Left ventricle myocardium inferior (tissue), 1 donor: ENCODE results near the gene CACHD1. TPM values are rescaled to one million over a fixed set of nuclear protein-coding genes. Genes with fewer than 3 reads are reported as not detected.

Experiments
- DNase-seq: peaks from one replicate; pipeline ENCODE4 v3.0.0-alpha.2; 2020
- H3K27ac ChIP-seq: fragments of 200-600 bp; replicated peaks from 2 replicates; pipeline ENCODE4 v1.8.0; 2021
- H3K27me3 ChIP-seq: fragments of 200-600 bp; 2 replicates; pipeline ENCODE4 v1.8.0; 2021; ENCODE audit warnings: low read depth
- H3K36me3 ChIP-seq: fragments of 200-600 bp; 2 replicates; pipeline ENCODE4 v1.8.0; 2021
- H3K4me1 ChIP-seq: fragments of 200-600 bp; 2 replicates; pipeline ENCODE4 v1.8.0; 2021
- H3K4me3 ChIP-seq: fragments of 200-600 bp; 2 replicates; pipeline ENCODE4 v1.8.0; 2021; ENCODE audit warnings: mild to moderate bottlenecking, moderate library complexity
- H3K9me3 ChIP-seq: fragments of 200-600 bp; replicated peaks from 2 replicates; pipeline ENCODE4 v1.8.0; 2021
- CTCF ChIP-seq: fragments of 200-600 bp; IDR thresholded peaks from 2 replicates; pipeline ENCODE4 v1.8.0; 2021; ENCODE audit warnings: antibody characterized with exemption, mild to moderate bottlenecking, borderline replicate concordance
- intact Hi-C: fragments of 100-400 bp; cut with micrococcal nuclease; formaldehyde crosslinking; loops from one replicate; pipeline ENCODE4 v1.11.0; 2022
- total RNA-seq: library from RNA; stranded (reverse); fragmentation: NEBNext Ultra II Directional; extraction: Animal tissue kit (Norgen Biotek cat#: 25700); gene quantifications from one replicate; pipeline ENCODE4 v1.2.1, GENCODE V29; 2021
- donor health status: DM: no; HTN: yes; CAD: no; lungs with severe emphysema.

Gene CACHD1
- total RNA-seq, 1 donor from 2014 or later = 2.7 TPM

GRCh38 chr1:64631346-64632034 lies 161.6 kb downstream of the CACHD1 start:
- TF ChIP-seq CTCF = no peak
- DNase-seq = no peak
- Histone ChIP-seq H3K4me1 (peaks cover 16% of the 10 kb centered on the region), H3K4me3 (no peak overlapping the region), H3K27ac (no peak overlapping the region), H3K9me3 (no peaks in the 10 kb centered on the region), H3K36me3 (no peaks in the 10 kb centered on the region), H3K27me3 (no peaks in the 10 kb centered on the region)
- intact Hi-C loops = no loop called here

- no peak for DNase-seq
Measured at GRCh38 chr1:64632936-64633335, 163.0 kb downstream of the CACHD1 start.

GRCh38 chr1:64645735-64646134 lies 175.8 kb downstream of the CACHD1 start:
- Histone ChIP-seq H3K4me1 (no peaks in the 10 kb centered on the region), H3K4me3 (no peak overlapping the region), H3K9me3 (no peaks in the 10 kb centered on the region), H3K36me3 (peaks cover 20% of the 10 kb centered on the region), H3K27me3 (no peaks in the 10 kb centered on the region), H3K27ac (no peak overlapping the region)
- intact Hi-C loops = no loop called here
- TF ChIP-seq CTCF = no peak
- DNase-seq = no peak

More at GRCh38 chr1:64632936-64633335, 163.0 kb downstream of the CACHD1 start:
- H3K9me3 ChIP-seq = no peaks in the 10 kb centered on the region
- peaks cover 16% of the 10 kb centered on the region for H3K4me1 ChIP-seq
- H3K27me3 ChIP-seq = no peaks in the 10 kb centered on the region
- H3K4me3 ChIP-seq = no peak overlapping the region
- H3K27ac ChIP-seq = no peak overlapping the region
- intact Hi-C loops = no loop called here
- no peak for TF ChIP-seq CTCF
- no peaks in the 10 kb centered on the region for H3K36me3 ChIP-seq

- no peak for DNase-seq
- Histone ChIP-seq H3K27me3 (no peaks in the 10 kb centered on the region), H3K4me3 (no peak overlapping the region), H3K4me1 (no peaks in the 10 kb centered on the region), H3K9me3 (no peaks in the 10 kb centered on the region), H3K27ac (no peak overlapping the region), H3K36me3 (peaks cover 6% of the 10 kb centered on the region)
- no peak for TF ChIP-seq CTCF
- intact Hi-C loops = loop anchor here (10.0 kb wide), 1 partner anchor 186 kb away; no protein-coding TSS in a partner anchor
Measured at GRCh38 chr1:64650411-64650810, 180.5 kb downstream of the CACHD1 start.

GRCh38 chr1:64651841-64652240 lies 181.9 kb downstream of the CACHD1 start:
- intact Hi-C loops = loop anchor here (10.0 kb wide), 1 partner anchor 187 kb away; no protein-coding TSS in a partner anchor
- no peak overlapping the region for H3K4me3 ChIP-seq
- no peak for TF ChIP-seq CTCF
- H3K27ac ChIP-seq = no peak overlapping the region
- peaks cover 6% of the 10 kb centered on the region for H3K36me3 ChIP-seq
- H3K9me3 ChIP-seq = no peaks in the 10 kb centered on the region
- no peaks in the 10 kb centered on the region for H3K27me3 ChIP-seq
- no peak for DNase-seq
- H3K4me1 ChIP-seq = no peaks in the 10 kb centered on the region
